HepG2 (cell line): ENCODE data around the gene CENPB. TPM values are rescaled to one million over a fixed set of nuclear protein-coding genes. Genes with fewer than 3 reads are reported as not detected.
A peak's percentile ranks its signal among the peaks of the same experiment; 100 is the strongest.

Experiments used
- DZIP1 ChIP-seq: sonication (generic); formaldehyde crosslinking; IDR thresholded peaks from 2 replicates; pipeline ENCODE4 v1.5.0; 2020; ENCODE audit warnings: mild to moderate bottlenecking, missing genetic modification reagents
- ISL2 ChIP-seq: sonication (generic); formaldehyde crosslinking; IDR thresholded peaks from 2 replicates; pipeline ENCODE4 v1.5.0; 2020; ENCODE audit warnings: missing genetic modification reagents
- JARID2 ChIP-seq: sonication (generic); formaldehyde crosslinking; IDR thresholded peaks from 2 replicates; pipeline ENCODE4 v1.8.1; 2023; ENCODE audit warnings: missing genetic modification reagents, inconsistent platforms; ENCODE audit not compliant: insufficient replicate concordance
- KMT2B ChIP-seq: IDR thresholded peaks from 2 replicates; pipeline ENCODE4 v1.6.1; 2016; ENCODE audit warnings: missing genetic modification reagents, missing compliant biosample characterization
- NFKBIZ ChIP-seq: IDR thresholded peaks from 2 replicates; pipeline ENCODE4 v1.6.1; 2018; ENCODE audit warnings: missing genetic modification reagents, missing compliant biosample characterization
- PHF8 ChIP-seq: sonication (generic); formaldehyde crosslinking; IDR thresholded peaks from 2 replicates; pipeline ENCODE4 v1.5.0; 2020; ENCODE audit warnings: missing genetic modification reagents
- RBM39 ChIP-seq: fragments of 200-400 bp; formaldehyde crosslinking; IDR thresholded peaks from one replicate; pipeline ENCODE4 v1.6.1; 2018; ENCODE audit warnings: antibody characterized with exemption, mild to moderate bottlenecking, low read depth, low read length; ENCODE audit not compliant: poor library complexity, severe bottlenecking
- SALL2 ChIP-seq: sonication (generic); formaldehyde crosslinking; IDR thresholded peaks from 2 replicates; pipeline ENCODE4 v1.8.1; 2023; ENCODE audit warnings: mild to moderate bottlenecking, missing genetic modification reagents, inconsistent platforms
- SP4 ChIP-seq: sonication (generic); formaldehyde crosslinking; IDR thresholded peaks from 2 replicates; pipeline ENCODE4 v1.8.1; 2023; ENCODE audit warnings: mild to moderate bottlenecking, missing genetic modification reagents
- STAT5B ChIP-seq: sonication (generic); formaldehyde crosslinking; IDR thresholded peaks from 2 replicates; pipeline ENCODE4 v1.4.0; 2020; ENCODE audit warnings: missing genetic modification reagents
- TEAD2 ChIP-seq: sonication (generic); formaldehyde crosslinking; IDR thresholded peaks from 2 replicates; pipeline ENCODE4 v1.9.0; 2021; ENCODE audit warnings: missing genetic modification reagents
- ZNF275 ChIP-seq: sonication (generic); formaldehyde crosslinking; IDR thresholded peaks from 2 replicates; pipeline ENCODE4 v1.8.0; 2022; ENCODE audit warnings: missing genetic modification reagents, mild to moderate bottlenecking, inconsistent platforms, borderline replicate concordance
- ZNF766 ChIP-seq: sonication (generic); formaldehyde crosslinking; IDR thresholded peaks from 2 replicates; pipeline ENCODE4 v1.5.0; 2020; ENCODE audit warnings: missing genetic modification reagents, borderline replicate concordance
- ZNF770 ChIP-seq: sonication (generic); formaldehyde crosslinking; IDR thresholded peaks from 2 replicates; pipeline ENCODE4 v1.5.0; 2020; ENCODE audit warnings: mild to moderate bottlenecking, missing genetic modification reagents
- ZNF891 ChIP-seq: sonication (generic); formaldehyde crosslinking; IDR thresholded peaks from 2 replicates; pipeline ENCODE4 v1.5.0; 2020; ENCODE audit warnings: mild to moderate bottlenecking, missing genetic modification reagents
- polyA plus RNA-seq, 8 experiments: library from polyadenylated mRNA; depleted of rRNA in 3 of 8; stranded (reverse) in 7 of 8; unstranded in 1 of 8; fragments of >200 nt; fragmentation: Illumina TruSeq in 4 of 8; extraction: Trizol in 4 of 8; gene quantifications; 2 replicates each; pipeline versions ENCODE4 v1.2.1 to v1.2.3, GENCODE V29; 2011 to 2016; ENCODE audit warnings: low read depth in 4 of 8, missing spikeins in 1 of 8, mixed read lengths in 1 of 8; ENCODE audit not compliant: insufficient read depth in 1 of 8
- total RNA-seq, 5 experiments: library from RNA; depleted of rRNA; stranded (reverse); fragments of >200 nt; fragmentation: Illumina TruSeq; extraction: Trizol; gene quantifications; 2 replicates each; pipeline ENCODE4 v1.2.3, GENCODE V29; 2016; ENCODE audit warnings: low read depth in 1 of 5
- TF ChIP-seq, protein P1 (sequence below): sonication (generic); formaldehyde crosslinking; IDR thresholded peaks from 2 replicates; pipeline ENCODE4 v1.5.1; 2020; ENCODE audit warnings: missing genetic modification reagents, mild to moderate bottlenecking, borderline replicate concordance
- TF ChIP-seq, protein P2 (sequence below): sonication (generic); formaldehyde crosslinking; IDR thresholded peaks from 2 replicates; pipeline ENCODE4 v1.5.0; 2020; ENCODE audit warnings: mild to moderate bottlenecking, missing genetic modification reagents

CENPB gene
- total and polyA plus RNA-seq, 2 of the 13 experiments (the other 11 are each of a cell fraction or from before 2014, with no cell fraction given), result 10.4 to 54.5 TPM

DNA sequence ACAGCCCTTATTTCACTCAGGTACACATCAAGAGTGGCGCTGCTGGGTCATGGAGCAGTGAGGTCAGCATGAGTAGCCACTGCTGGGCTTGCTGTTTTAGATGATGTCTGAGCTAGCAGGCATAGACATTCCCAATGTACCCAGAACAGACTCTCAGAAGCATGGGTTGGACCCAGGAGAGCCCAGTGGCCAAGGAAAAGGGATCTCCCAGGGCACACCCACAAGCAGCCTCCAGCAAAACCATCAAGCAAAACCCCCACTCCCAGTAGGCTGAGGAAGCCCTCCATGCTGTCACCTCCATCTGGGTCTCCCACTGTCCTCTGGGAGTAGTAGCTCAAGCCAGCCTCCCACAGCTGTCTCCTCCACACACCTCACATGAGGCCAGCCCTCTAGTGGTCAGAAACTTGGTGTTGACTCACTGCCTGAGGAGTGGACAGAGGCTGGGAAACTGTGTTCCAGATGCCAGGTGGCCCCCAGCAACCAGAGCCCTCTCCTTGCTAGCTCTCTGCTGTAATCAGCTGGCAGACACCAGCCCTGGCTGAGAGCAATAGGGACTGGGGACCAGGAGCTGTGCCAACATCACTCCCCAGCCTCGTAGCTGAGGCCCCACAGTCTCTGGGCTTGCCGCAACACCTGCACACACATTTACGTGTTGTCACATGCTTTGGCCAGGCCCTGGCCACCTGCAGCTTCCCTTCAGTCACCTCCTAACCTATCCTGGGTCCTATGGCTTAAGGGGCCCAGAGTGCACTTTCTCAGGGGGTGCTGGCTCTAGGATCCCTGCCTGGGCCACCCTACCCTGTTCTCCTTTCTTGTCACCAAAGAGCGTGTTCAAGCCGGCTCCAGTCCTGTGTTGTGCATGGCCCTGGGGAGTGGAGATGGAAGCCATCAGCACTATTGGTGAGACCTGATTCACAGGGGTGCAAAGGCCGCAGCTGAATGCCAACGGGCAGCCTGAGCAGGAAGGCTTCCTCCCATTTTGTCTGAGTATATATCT is 31.9 kb upstream of the CENPB start (continued):
- TF ChIP-seq, protein P1, sequence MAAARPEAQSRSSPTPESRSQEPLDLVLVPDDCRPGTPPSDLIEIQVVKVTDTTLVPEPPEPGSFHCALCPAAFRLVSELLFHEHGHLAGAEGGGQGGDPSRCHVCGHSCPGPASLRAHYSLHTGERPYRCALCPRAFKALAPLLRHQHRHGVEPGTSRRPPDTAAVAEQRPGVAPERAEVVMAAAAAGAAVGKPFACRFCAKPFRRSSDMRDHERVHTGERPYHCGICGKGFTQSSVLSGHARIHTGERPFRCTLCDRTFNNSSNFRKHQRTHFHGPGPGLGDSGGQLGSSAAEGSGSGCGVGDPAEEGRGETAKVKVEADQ (CRISPR knock-in tag), result no peak
- TF ChIP-seq TEAD2, result 0 out of 2 replicates have a peak, but pooled peaks have one; percentile 64
- TF ChIP-seq, protein P2, sequence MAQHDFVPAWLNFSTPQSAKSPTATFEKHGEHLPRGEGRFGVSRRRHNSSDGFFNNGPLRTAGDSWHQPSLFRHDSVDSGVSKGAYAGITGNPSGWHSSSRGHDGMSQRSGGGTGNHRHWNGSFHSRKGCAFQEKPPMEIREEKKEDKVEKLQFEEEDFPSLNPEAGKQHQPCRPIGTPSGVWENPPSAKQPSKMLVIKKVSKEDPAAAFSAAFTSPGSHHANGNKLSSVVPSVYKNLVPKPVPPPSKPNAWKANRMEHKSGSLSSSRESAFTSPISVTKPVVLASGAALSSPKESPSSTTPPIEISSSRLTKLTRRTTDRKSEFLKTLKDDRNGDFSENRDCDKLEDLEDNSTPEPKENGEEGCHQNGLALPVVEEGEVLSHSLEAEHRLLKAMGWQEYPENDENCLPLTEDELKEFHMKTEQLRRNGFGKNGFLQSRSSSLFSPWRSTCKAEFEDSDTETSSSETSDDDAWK, result no peak
- peak; percentile 25 for TF ChIP-seq JARID2 (CRISPR knock-in tag)
- TF ChIP-seq ZNF766, result no peak; the same call in 1 of the 2 replicates
- TF ChIP-seq DZIP1 (CRISPR knock-in tag), result no peak
- no peak; the same call in 1 of the 2 replicates for TF ChIP-seq ZNF275 (CRISPR knock-in tag)
- TF ChIP-seq RBM39, result no peak
- TF ChIP-seq KMT2B (CRISPR knock-in tag), result peak; percentile 80
- TF ChIP-seq ZNF891 (CRISPR knock-in tag), result peak; percentile 71; the same call in 1 of the 2 replicates
- TF ChIP-seq ISL2 (CRISPR knock-in tag), result peak; percentile 56; the same call in 1 of the 2 replicates
- peak; percentile 71 for TF ChIP-seq PHF8 (CRISPR knock-in tag)
- TF ChIP-seq STAT5B, result 0 out of 2 replicates have a peak, but pooled peaks have one; percentile 7
- TF ChIP-seq ZNF770 (CRISPR knock-in tag), result peak; percentile 95
- peak; percentile 50 for TF ChIP-seq SALL2 (CRISPR knock-in tag)
- peak; percentile 17 for TF ChIP-seq SP4 (CRISPR knock-in tag)
- peak; percentile 90; the same call in 1 of the 2 replicates for TF ChIP-seq NFKBIZ
